Suprapubic skin (tissue), 4 donors: ENCODE measurements around the gene SLCO3A1. TPM values are rescaled to one million over a fixed set of nuclear protein-coding genes. Genes with fewer than 3 reads are reported as not detected.

Experiments
- DNase-seq, 2 donors: peaks; one replicate each; pipeline ENCODE4 v3.0.0-alpha.2; 2019; ENCODE audit warnings: low spot score in 2 of 2
- H3K27ac ChIP-seq: fragments of 200-600 bp; sonication (generic); one replicate; pipeline ENCODE4 v1.5.1; 2019
- H3K27me3 ChIP-seq: fragments of 200-600 bp; sonication (generic); one replicate; pipeline ENCODE4 v1.5.1; 2019
- H3K36me3 ChIP-seq: fragments of 200-600 bp; sonication (generic); one replicate; pipeline ENCODE4 v1.5.1; 2019
- H3K4me1 ChIP-seq: fragments of 200-600 bp; sonication (generic); one replicate; pipeline ENCODE4 v1.5.1; 2019
- H3K4me3 ChIP-seq: fragments of 200-600 bp; sonication (generic); one replicate; pipeline ENCODE4 v1.5.1; 2019; ENCODE audit warnings: mild to moderate bottlenecking
- H3K9me3 ChIP-seq: fragments of 200-600 bp; sonication (generic); one replicate; pipeline ENCODE4 v1.5.1; 2019
- CTCF ChIP-seq, 2 donors: fragments of 200-600 bp in 1 of 2; fragments of 450-650 bp in 1 of 2; sonication (generic) in 1 of 2; IDR thresholded peaks; one replicate each; pipeline ENCODE4 v1.5.1; 2016 to 2019; ENCODE audit warnings: antibody characterized with exemption in 2 of 2, mild to moderate bottlenecking in 1 of 2, moderate library complexity in 1 of 2
- EP300 ChIP-seq: sonication (generic); formaldehyde crosslinking; IDR thresholded peaks from one replicate; pipeline ENCODE4 v1.6.1; 2017; ENCODE audit warnings: antibody characterized with exemption
- POLR2A ChIP-seq, 2 donors: fragments of 450-650 bp; IDR thresholded peaks; one replicate each; pipeline ENCODE4 v1.6.1; 2017; ENCODE audit warnings: antibody characterized with exemption in 2 of 2, mild to moderate bottlenecking in 2 of 2, moderate library complexity in 2 of 2
- POLR2AphosphoS5 ChIP-seq, 3 donors: sonication (generic); formaldehyde crosslinking; IDR thresholded peaks; one replicate each; pipeline ENCODE4 v1.6.1; 2017; ENCODE audit warnings: antibody characterized with exemption in 3 of 3
- WGBS: methylation state at CpG from one replicate; pipeline ENCODE4 v1.1.5; 2018; 5-methylcytosine and 5-hydroxymethylcytosine counted together
- total RNA-seq, 4 donors: library from RNA; depleted of rRNA; stranded (reverse); fragments of >200 nt; gene quantifications; one replicate each; pipeline ENCODE4 v1.1.0, GENCODE V29; 2016

SLCO3A1 gene
- total RNA-seq, 4 donors from 2014 or later: 29.0 to 131 (median 44.6) TPM

DNA sequence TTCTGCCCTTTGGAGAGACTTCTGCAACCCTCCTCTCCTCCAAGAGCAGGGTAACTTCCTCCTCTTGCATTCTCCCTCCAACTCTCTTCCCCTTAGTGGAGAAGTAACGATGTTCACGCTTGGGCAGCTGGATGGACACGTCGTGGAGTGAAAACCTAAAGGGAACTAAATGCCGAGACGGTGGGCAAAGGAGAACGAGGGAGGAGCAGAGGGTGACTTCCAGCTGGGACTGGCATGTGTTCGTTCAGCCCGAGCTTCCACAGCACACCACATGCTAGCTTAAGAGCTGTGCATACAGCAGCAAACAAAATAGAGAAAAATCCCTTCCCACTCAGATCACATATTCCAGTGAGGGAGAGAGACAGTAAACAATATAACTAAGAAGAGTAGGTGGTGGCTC, 179.8 kb downstream of the SLCO3A1 start:
- no peak for DNase-seq
- Histone ChIP-seq H3K4me1 (peaks cover 30% of the 10 kb centered on the region), H3K36me3 (no peaks in the 10 kb centered on the region), H3K4me3 (no peak overlapping the region), H3K9me3 (no peaks in the 10 kb centered on the region), H3K27ac (no peak overlapping the region), H3K27me3 (no peaks in the 10 kb centered on the region)
- TF ChIP-seq CTCF (IDR thresholded peaks at IDR 0.05): no peak
- TF ChIP-seq EP300: no peak
- TF ChIP-seq POLR2A (IDR thresholded peaks at IDR 0.05): no peak
- no peak for TF ChIP-seq POLR2AphosphoS5 (IDR thresholded peaks at IDR 0.05)
- 65% methylated on average over 9 of the region's 9 CpGs for WGBS

GRCh38 chr15:92033723-92034122, 180.2 kb downstream of the SLCO3A1 start:
- no peaks in the 10 kb centered on the region for H3K27me3 ChIP-seq
- peaks cover 30% of the 10 kb centered on the region for H3K4me1 ChIP-seq
- DNase-seq: no peak
- H3K9me3 ChIP-seq: no peaks in the 10 kb centered on the region
- 74% methylated on average over 8 of the region's 8 CpGs for WGBS
- no peaks in the 10 kb centered on the region for H3K36me3 ChIP-seq
- H3K4me3 ChIP-seq: no peak overlapping the region
- TF ChIP-seq CTCF (IDR thresholded peaks at IDR 0.05) (no peak), POLR2AphosphoS5 (IDR thresholded peaks at IDR 0.05) (no peak), EP300 (no peak), POLR2A (IDR thresholded peaks at IDR 0.05) (no peak)
- no peak overlapping the region for H3K27ac ChIP-seq

DNA sequence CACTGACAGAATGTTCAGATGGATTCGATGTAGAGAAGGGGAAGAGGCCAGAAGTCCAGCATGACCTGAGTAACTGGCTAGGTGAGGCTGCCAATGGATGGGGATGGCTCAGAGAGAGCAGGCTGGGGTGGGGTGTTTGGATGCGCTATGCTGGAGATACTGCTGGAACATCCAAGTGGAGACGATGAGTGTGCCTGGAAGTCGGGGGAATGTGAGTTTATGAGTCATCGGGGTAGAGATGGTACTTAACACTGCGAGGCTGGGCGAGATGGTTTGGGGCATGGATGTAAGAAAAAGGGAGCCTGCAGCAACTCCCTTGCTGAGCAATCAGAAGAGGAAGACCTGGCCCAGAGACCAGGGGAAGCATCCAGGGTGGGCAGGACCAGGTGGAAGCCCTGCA, 180.7 kb downstream of the SLCO3A1 start:
- DNase-seq: peak in 1 of 2 donors; percentile 39
- WGBS: 85% methylated on average over 7 of the region's 7 CpGs
- H3K27me3 ChIP-seq: no peaks in the 10 kb centered on the region
- no peak for TF ChIP-seq POLR2AphosphoS5 (IDR thresholded peaks at IDR 0.05)
- TF ChIP-seq EP300: no peak
- TF ChIP-seq POLR2A (IDR thresholded peaks at IDR 0.05): no peak
- no peak for TF ChIP-seq CTCF (IDR thresholded peaks at IDR 0.05)
- no peak overlapping the region for H3K27ac ChIP-seq
- no peaks in the 10 kb centered on the region for H3K36me3 ChIP-seq
- H3K4me3 ChIP-seq: no peak overlapping the region
- no peaks in the 10 kb centered on the region for H3K9me3 ChIP-seq
- H3K4me1 ChIP-seq: peaks cover 25% of the 10 kb centered on the region

DNA sequence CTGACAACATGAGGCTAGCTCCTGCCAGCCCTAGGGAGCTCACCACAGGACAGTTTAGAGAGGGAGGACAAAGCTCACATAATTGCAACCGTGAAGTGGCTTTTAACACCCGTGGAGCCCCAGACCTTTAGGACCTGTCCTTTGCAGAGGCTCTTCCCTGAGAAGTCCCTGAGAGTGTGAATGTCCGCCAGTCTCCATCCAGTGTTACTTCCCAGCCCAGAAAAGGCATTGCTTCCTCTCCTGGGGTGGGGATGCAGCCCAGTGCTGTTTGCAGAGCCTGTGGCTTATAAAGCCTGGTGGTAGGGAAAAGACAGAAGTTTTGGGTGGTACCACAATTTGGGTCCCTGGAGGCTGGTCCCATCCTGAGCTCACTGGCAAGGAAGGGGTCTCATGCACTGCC, 182.0 kb downstream of the SLCO3A1 start:
- Histone ChIP-seq H3K27ac (no peak overlapping the region), H3K27me3 (no peaks in the 10 kb centered on the region), H3K9me3 (no peaks in the 10 kb centered on the region), H3K4me1 (peaks cover 19% of the 10 kb centered on the region), H3K4me3 (no peak overlapping the region), H3K36me3 (no peaks in the 10 kb centered on the region)
- no peak for TF ChIP-seq CTCF (IDR thresholded peaks at IDR 0.05)
- no peak for TF ChIP-seq POLR2AphosphoS5 (IDR thresholded peaks at IDR 0.05)
- no peak for TF ChIP-seq POLR2A (IDR thresholded peaks at IDR 0.05)
- TF ChIP-seq EP300: no peak
- no peak for DNase-seq
- WGBS: 63% methylated on average over 3 of the region's 3 CpGs

DNA sequence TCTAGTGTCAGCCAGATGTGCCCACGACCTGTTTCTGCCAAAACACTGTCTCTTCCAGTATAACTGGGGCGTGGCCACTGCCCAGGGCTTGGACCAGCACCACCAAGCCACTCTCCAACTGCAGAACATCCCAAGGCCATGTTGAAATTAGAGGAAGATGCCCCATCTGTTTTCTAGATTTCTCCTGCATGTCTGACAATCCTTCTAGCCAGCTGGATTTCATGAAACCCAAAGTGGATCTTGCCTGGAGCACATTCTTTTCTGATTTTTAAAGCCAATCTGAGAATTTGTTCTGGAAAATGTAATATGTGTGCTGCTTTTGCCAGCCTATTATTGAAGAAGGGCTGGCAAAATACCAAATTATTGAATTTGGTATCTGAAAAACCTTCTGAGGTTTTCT, 182.5 kb downstream of the SLCO3A1 start:
- Histone ChIP-seq H3K4me3 (no peak overlapping the region), H3K4me1 (peaks cover 15% of the 10 kb centered on the region), H3K9me3 (no peaks in the 10 kb centered on the region), H3K36me3 (no peaks in the 10 kb centered on the region), H3K27ac (no peak overlapping the region), H3K27me3 (no peaks in the 10 kb centered on the region)
- WGBS: 67% methylated on average over 1 of the region's 2 CpGs
- DNase-seq: no peak
- no peak for TF ChIP-seq POLR2A (IDR thresholded peaks at IDR 0.05)
- TF ChIP-seq CTCF (IDR thresholded peaks at IDR 0.05): no peak
- no peak for TF ChIP-seq EP300
- no peak for TF ChIP-seq POLR2AphosphoS5 (IDR thresholded peaks at IDR 0.05)
